NCI-H748 treated with DMSO at 0.1 percent for 48 hours (cell line): ENCODE measurements around the gene TMEM242.
A peak's percentile ranks its signal among the peaks of the same experiment; 100 is the strongest.

Experiments
- DNase-seq: peaks from one replicate; lab custom pipeline; 2025; lab: John Stamatoyannopoulos, UW

The TMEM242 gene

GRCh38 chr6:157288575-157288974 is 34.7 kb downstream of the TMEM242 start:
- DNase-seq = no peak

GRCh38 chr6:157287923-157288322 is 35.4 kb downstream of the TMEM242 start:
- no peak for DNase-seq

GRCh38 chr6:157287247-157287850 is 36.0 kb downstream of the TMEM242 start:
- DNase-seq = no peak

- no peak for DNase-seq
Observed at GRCh38 chr6:157285422-157285779, 37.9 kb downstream of the TMEM242 start.

- no peak for DNase-seq
Observed at GRCh38 chr6:157284738-157285421, 38.4 kb downstream of the TMEM242 start.

GRCh38 chr6:157283900-157284737 is 39.2 kb downstream of the TMEM242 start:
- DNase-seq = no peak

GRCh38 chr6:157283330-157283898 is 39.9 kb downstream of the TMEM242 start:
- no peak for DNase-seq

- DNase-seq = no peak
Observed at GRCh38 chr6:157282284-157282683, 41.0 kb downstream of the TMEM242 start.

- DNase-seq = peak; percentile 8
Observed at GRCh38 chr6:157281570-157281969, 41.7 kb downstream of the TMEM242 start.

GRCh38 chr6:157280947-157281346 is 42.4 kb downstream of the TMEM242 start:
- DNase-seq = no peak

GRCh38 chr6:157280157-157280556 is 43.2 kb downstream of the TMEM242 start:
- DNase-seq = no peak

GRCh38 chr6:157278171-157278570 is 45.1 kb downstream of the TMEM242 start:
- DNase-seq = no peak

GRCh38 chr6:157276731-157277130 is 46.6 kb downstream of the TMEM242 start:
- no peak for DNase-seq

GRCh38 chr6:157276134-157276532 is 47.2 kb downstream of the TMEM242 start:
- DNase-seq = no peak

- DNase-seq = peak; percentile 56
Observed at GRCh38 chr6:157274471-157275226, 48.7 kb downstream of the TMEM242 start.

- DNase-seq = peak; percentile 49
Observed at GRCh38 chr6:157273756-157274470, 49.4 kb downstream of the TMEM242 start.

GRCh38 chr6:157272866-157273755 is 50.2 kb downstream of the TMEM242 start:
- no peak for DNase-seq

- DNase-seq = no peak
Observed at GRCh38 chr6:157272372-157272771, 50.9 kb downstream of the TMEM242 start.

GRCh38 chr6:157271911-157272310 is 51.4 kb downstream of the TMEM242 start:
- no peak for DNase-seq

- DNase-seq = no peak
Observed at GRCh38 chr6:157271441-157271840, 51.9 kb downstream of the TMEM242 start.
